Tibial nerve (tissue), 4 donors: ENCODE results near the gene NUTM2D. TPM values are rescaled to one million over a fixed set of nuclear protein-coding genes. Genes with fewer than 3 reads are reported as not detected.
"Not testable (repeated sequence)": the region's sequence is repeated elsewhere in the genome, so short reads cannot be mapped to it uniquely, and the experiment has no call there.

Experiments
- DNase-seq, 2 donors: peaks; one replicate each; pipeline ENCODE4 v3.0.0-alpha.2; 2019; ENCODE audit warnings: low spot score in 2 of 2
- H3K27ac ChIP-seq, 4 donors: fragments of 200-600 bp; sonication (generic) in 3 of 4; one replicate each; pipeline ENCODE4 v1.5.1; 2017 to 2019; ENCODE audit warnings: mild to moderate bottlenecking in 1 of 4
- H3K27me3 ChIP-seq, 2 donors: fragments of 200-600 bp; sonication (generic) in 1 of 2; one replicate each; pipeline versions ENCODE4 v1.5.1 to v1.6.0; 2017 to 2019
- H3K36me3 ChIP-seq, 3 donors: fragments of 200-600 bp; sonication (generic); one replicate each; pipeline ENCODE4 v1.5.1; 2018 to 2019
- H3K4me1 ChIP-seq, 4 donors: fragments of 200-600 bp; sonication (generic) in 3 of 4; one replicate each; pipeline ENCODE4 v1.5.1; 2017 to 2019
- H3K4me3 ChIP-seq, 4 donors: fragments of 200-600 bp; sonication (generic) in 3 of 4; one replicate each; pipeline ENCODE4 v1.5.1; 2017 to 2019; ENCODE audit warnings: mild to moderate bottlenecking in 1 of 4, moderate library complexity in 1 of 4
- H3K9me3 ChIP-seq, 4 donors: fragments of 200-600 bp; sonication (generic) in 3 of 4; one replicate each; pipeline ENCODE4 v1.5.1; 2017 to 2019
- EP300 ChIP-seq, 2 donors: sonication (generic); formaldehyde crosslinking; IDR thresholded peaks; one replicate each; pipeline ENCODE4 v1.6.1; 2017; ENCODE audit warnings: antibody characterized with exemption in 2 of 2, mild to moderate bottlenecking in 1 of 2
- POLR2A ChIP-seq, 2 donors: fragments of 450-650 bp; IDR thresholded peaks; one replicate each; pipeline ENCODE4 v1.6.1; 2017; ENCODE audit warnings: antibody characterized with exemption in 2 of 2, mild to moderate bottlenecking in 2 of 2, moderate library complexity in 2 of 2
- WGBS, 2 donors: methylation state at CpG; one replicate each; pipeline ENCODE4 v1.1.5; 2018; 5-methylcytosine and 5-hydroxymethylcytosine counted together
- total RNA-seq, 4 donors: library from RNA; depleted of rRNA; stranded (reverse); fragments of >200 nt; gene quantifications; one replicate each; pipeline ENCODE4 v1.1.0, GENCODE V29; 2016
- TF ChIP-seq, protein P1 (sequence below), 5 experiments: fragments of 200-600 bp in 3 of 5; fragments of 450-650 bp in 2 of 5; sonication (generic) in 3 of 5; IDR thresholded peaks; one replicate each; pipeline ENCODE4 v1.5.1; 2016 to 2019; ENCODE audit warnings: antibody characterized with exemption in 5 of 5, mild to moderate bottlenecking in 3 of 5, moderate library complexity in 2 of 5

NUTM2D gene
- total RNA-seq, 4 donors from 2014 or later: 4.4 to 8.0 (median 6.5) TPM

DNA sequence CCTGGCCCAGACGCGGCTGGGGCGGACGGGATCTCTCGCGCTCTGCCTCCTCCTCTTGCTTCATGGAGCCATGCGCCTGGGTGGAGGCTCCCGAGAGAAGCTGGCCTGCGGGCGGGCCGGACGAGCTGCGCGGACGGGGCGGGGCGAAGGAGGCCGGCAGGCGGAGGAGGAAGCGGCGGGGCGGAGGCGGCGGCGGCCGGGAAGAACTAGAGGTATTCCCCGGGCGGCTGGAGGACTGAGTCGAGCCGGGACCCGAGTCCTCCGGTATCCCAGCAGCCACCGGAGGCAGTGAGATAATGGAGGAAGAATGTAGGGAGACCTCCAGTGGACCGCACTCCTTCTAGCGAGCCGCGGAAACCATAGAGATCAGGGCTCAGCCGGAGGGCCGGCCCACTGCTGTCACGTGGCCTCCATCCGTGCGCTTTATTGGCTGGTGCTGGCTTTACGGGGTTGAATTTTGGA lies 15.3 kb upstream of the NUTM2D start:
- TF ChIP-seq POLR2A (IDR thresholded peaks at IDR 0.05): peak; percentile 26 to 29
- H3K27me3 ChIP-seq, H3K9me3 ChIP-seq, H3K36me3 ChIP-seq: not testable (repeated sequence)
- peak overlapping the region; percentile 46 to 63 (median 52) for H3K4me3 ChIP-seq
- WGBS, 2 donors: 0 to 4% methylated on average over 5 to 31 of the region's 43 CpGs
- H3K27ac ChIP-seq: peak overlapping the region; percentile 81 to 91 (median 84)
- DNase-seq: peak; percentile 75 to 79
- peaks cover 0 to 21% (median 0%) of the 10 kb centered on the region in 4 donors for H3K4me1 ChIP-seq

DNA sequence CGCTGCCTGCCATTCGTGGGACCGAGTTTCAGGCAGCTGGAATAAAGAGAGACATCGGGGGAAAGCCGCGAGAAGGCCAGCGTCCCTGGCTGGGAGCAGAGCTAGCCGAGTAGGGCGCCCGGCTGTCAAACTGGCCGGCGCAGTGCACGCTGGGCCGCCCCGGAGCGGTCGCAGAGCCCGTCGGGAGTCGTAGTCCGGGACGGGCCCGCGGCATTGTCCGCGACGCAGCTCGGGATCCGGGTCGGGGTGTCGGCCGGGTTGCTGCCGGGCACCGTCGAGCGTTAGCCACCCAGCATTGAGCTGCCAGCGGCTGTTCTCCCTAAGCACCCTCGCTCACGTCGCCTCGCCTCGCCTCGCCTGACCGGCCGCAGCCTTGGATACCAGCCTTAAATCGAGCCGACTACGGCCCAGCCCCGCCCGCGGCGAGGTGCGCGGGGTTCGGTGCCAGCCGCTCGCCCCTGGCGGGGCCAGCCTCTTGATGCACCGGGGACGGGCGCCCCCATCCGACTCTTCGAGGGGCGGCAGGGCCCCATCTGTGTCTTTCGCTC lies 14.8 kb upstream of the NUTM2D start:
- DNase-seq: peak; percentile 70 to 78
- not testable (repeated sequence) for H3K27me3 ChIP-seq, H3K36me3 ChIP-seq, H3K9me3 ChIP-seq
- Histone ChIP-seq H3K27ac (peak overlapping the region; percentile 81 to 91 (median 84)), H3K4me3 (peak overlapping the region; percentile 46 to 63 (median 52)), H3K4me1 (peaks cover 0 to 21% (median 0%) of the 10 kb centered on the region in 4 donors)
- WGBS, 2 donors: 0% methylated on average over 36 of the region's 65 CpGs; no CpG with 5 or more reads in 1 of the 2 donors
- TF ChIP-seq EP300 (IDR thresholded peaks at IDR 0.05) (peak in 1 of 2 donors; percentile 58), POLR2A (IDR thresholded peaks at IDR 0.05) (peak in 1 of 2 donors; percentile 28)
- TF ChIP-seq, protein P1, sequence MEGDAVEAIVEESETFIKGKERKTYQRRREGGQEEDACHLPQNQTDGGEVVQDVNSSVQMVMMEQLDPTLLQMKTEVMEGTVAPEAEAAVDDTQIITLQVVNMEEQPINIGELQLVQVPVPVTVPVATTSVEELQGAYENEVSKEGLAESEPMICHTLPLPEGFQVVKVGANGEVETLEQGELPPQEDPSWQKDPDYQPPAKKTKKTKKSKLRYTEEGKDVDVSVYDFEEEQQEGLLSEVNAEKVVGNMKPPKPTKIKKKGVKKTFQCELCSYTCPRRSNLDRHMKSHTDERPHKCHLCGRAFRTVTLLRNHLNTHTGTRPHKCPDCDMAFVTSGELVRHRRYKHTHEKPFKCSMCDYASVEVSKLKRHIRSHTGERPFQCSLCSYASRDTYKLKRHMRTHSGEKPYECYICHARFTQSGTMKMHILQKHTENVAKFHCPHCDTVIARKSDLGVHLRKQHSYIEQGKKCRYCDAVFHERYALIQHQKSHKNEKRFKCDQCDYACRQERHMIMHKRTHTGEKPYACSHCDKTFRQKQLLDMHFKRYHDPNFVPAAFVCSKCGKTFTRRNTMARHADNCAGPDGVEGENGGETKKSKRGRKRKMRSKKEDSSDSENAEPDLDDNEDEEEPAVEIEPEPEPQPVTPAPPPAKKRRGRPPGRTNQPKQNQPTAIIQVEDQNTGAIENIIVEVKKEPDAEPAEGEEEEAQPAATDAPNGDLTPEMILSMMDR (IDR thresholded peaks at IDR 0.05): peak; percentile 40 to 73 (median 44)

DNA sequence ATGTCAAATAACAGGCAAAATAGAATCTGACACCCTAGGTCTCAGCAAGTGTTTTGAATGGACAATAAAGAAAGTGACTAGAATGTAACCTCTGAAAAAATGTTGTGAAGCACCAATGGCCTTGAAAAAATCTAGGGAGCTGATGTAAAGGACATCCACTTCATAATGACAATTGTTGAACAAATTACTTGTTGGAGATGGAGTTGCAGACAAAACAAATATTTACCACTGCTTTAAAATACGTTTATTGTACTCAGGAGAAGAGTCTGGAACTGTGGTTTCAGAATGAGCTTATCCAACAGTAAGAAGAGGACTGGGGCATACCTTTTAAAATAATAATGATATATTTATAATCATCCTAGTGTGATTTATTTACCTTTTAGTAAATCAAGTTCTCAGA lies 11.8 kb upstream of the NUTM2D start:
- peaks cover 0 to 12% (median 0%) of the 10 kb centered on the region in 4 donors for H3K4me1 ChIP-seq
- not testable (repeated sequence) for H3K36me3 ChIP-seq, DNase-seq, H3K4me3 ChIP-seq, H3K27ac ChIP-seq, H3K27me3 ChIP-seq, H3K9me3 ChIP-seq
- 50 to 56% methylated on average over 1 of the region's 1 CpG for WGBS, 2 donors

DNA sequence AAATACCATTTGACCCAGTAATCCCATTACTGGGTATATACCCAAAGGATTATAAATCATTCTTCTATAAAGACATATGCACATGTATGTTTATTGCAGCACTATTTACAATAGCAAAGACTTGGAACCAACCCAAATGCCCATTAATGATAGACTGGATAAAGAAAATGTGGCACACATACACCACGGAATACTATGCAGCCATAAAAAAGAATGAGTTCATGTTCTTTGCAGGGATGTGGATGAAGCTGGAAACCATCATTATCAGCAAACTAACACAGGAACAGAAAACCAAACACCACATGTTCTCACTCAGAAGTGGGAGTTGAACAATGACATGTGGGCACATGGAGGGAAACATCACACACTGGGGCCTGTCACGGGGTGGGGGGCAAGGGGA lies 7.4 kb upstream of the NUTM2D start:
- not testable (repeated sequence) for H3K4me1 ChIP-seq, H3K9me3 ChIP-seq, H3K27me3 ChIP-seq, H3K27ac ChIP-seq, DNase-seq, H3K36me3 ChIP-seq, H3K4me3 ChIP-seq
- WGBS, 2 donors: 88 to 100% methylated on average over 1 to 2 of the region's 2 CpGs

DNA sequence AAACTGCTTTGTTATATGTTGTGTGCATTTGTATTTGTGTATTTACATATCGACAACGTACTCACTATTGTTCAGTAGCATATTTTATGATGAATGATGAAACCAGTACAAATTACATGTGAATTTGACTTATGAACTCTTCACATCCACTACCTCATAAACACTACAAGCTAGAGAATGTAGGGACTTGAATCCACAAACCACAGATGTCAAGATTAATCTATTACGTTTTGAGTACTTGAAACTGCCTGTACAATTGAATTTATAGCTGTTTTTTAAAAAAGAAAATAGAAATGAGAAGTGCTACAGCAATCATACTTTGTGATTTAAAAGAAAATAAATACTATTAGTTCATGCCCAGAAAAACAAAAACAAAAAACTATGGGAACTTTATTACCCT lies 4.7 kb upstream of the NUTM2D start:
- 64 to 73% methylated on average over 3 of the region's 3 CpGs for WGBS, 2 donors
- not testable (repeated sequence) for H3K4me3 ChIP-seq, H3K27ac ChIP-seq, DNase-seq, H3K36me3 ChIP-seq, H3K27me3 ChIP-seq, H3K9me3 ChIP-seq, H3K4me1 ChIP-seq

DNA sequence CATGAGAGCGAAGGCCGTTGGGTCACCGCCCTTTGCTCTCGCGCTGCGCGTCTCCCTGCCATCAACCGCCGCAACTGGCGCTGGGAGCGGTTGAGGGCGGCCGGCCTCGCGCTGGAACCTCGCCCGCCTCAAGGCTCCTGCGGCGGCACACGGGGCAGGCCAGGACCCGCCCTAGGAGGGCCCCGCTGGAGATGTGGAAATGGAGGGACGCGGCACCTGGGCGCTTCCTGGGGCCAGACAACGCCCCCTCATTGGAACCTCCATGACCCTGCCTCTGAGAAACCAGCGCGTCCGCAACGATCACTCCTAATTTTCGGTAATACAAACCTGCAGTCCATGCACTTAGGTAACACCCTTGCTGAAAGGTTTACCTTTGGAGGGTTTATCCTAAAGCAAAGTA lies 2.4 kb upstream of the NUTM2D start:
- H3K4me3 ChIP-seq, H3K36me3 ChIP-seq, H3K27ac ChIP-seq, DNase-seq, H3K9me3 ChIP-seq, H3K27me3 ChIP-seq, H3K4me1 ChIP-seq: not testable (repeated sequence)
- WGBS, 2 donors: 91 to 93% methylated on average over 3 to 18 of the region's 31 CpGs

DNA sequence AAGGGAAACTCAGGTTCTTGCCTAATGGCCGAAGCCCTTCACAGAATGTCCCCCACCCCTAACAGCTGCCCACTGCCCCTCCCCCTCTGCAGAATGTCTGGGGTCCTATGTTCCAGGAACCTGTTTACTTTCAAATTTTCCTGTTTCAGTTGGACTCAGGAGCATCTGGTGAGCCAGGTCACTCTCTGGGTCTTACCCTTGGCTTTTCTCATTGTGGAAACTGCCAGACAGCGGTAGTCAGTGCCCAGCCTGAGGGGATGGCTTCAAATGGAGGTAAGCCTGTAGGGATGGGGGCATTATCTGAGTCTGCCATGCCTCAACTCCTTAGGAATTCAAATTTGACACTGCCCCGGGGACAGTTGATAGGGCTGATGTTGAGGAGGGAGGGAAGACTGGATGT lies 615 bp downstream of the NUTM2D start:
- not testable (repeated sequence) for H3K27ac ChIP-seq, H3K27me3 ChIP-seq, H3K4me3 ChIP-seq, H3K36me3 ChIP-seq, H3K4me1 ChIP-seq, DNase-seq, H3K9me3 ChIP-seq
- WGBS, 2 donors: 100% methylated on average over 1 of the region's 3 CpGs

DNA sequence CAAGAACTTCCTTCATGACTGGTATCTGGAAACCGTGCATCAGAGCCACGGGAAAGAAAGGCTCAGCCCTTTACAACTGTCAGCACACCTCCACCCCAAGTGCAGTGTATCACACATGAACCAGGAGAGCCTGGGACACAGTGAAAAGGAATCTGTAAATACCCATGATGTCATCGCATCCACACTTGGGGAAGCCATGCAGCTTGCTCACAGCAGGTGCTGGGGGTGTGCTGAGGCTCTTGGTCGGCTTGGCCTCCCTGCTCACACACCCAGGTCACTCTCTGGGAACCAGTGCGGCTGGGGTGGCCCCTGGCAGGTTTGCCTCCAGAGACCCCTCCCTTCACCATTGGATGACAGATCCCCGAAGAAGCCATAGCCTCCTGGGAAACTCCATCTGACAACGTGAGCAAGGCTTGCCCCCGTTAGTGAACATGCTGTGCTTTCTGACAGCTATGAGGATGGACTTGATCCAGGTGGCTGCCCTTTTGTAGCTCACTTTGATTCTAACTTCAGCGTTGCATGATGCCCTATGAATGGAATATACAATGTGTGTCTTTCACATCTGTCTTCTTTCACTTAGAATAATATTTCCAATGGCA lies 12.1 kb downstream of the NUTM2D start:
- DNase-seq, H3K27ac ChIP-seq, H3K36me3 ChIP-seq, H3K4me3 ChIP-seq, H3K4me1 ChIP-seq, H3K9me3 ChIP-seq, H3K27me3 ChIP-seq: not testable (repeated sequence)
- WGBS, 2 donors: 92 to 100% methylated on average over 1 of the region's 9 CpGs

DNA sequence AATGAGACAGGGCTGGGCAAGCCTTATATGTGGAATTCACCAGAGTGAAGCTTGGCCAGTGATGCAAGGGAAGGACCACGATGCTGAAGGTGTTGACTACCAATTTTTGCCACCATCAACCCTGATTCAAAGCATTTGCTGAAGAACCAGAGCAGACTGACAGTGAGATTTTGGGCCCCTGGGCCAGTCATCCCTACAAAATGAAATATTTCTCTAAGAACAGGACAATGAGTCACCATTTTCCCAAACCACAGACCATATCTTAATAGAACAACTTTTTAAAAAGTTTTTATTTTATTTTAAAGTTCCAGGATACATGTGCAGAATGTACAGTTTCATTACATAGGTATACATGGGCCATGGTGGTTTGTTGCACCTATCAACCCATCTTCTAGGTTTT lies 16.5 kb downstream of the NUTM2D start:
- H3K4me3 ChIP-seq, H3K36me3 ChIP-seq, H3K9me3 ChIP-seq, H3K27me3 ChIP-seq, H3K4me1 ChIP-seq, DNase-seq, H3K27ac ChIP-seq: not testable (repeated sequence)
- 80 to 86% methylated on average over 1 of the region's 1 CpG for WGBS, 2 donors

DNA sequence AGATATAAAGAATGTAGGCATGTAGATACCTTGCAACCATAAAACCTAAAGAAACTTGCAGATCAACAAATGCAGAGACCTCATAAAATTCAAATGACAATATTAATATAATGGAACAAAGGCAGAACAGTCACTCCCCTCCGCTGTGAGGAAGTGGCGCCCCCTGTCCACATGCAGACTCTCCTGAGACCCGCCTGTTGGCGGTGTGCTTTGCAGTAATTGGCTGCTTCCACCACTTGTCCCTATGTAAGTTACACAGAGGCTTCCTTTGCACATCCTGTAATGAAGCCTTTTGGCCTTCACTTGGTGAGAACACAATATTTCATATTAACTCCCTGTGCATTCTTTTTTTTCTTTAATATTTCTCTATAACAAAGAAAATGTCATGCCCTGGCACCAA lies 21.6 kb downstream of the NUTM2D start:
- 70 to 90% methylated on average over 2 to 4 of the region's 4 CpGs for WGBS, 2 donors

DNA sequence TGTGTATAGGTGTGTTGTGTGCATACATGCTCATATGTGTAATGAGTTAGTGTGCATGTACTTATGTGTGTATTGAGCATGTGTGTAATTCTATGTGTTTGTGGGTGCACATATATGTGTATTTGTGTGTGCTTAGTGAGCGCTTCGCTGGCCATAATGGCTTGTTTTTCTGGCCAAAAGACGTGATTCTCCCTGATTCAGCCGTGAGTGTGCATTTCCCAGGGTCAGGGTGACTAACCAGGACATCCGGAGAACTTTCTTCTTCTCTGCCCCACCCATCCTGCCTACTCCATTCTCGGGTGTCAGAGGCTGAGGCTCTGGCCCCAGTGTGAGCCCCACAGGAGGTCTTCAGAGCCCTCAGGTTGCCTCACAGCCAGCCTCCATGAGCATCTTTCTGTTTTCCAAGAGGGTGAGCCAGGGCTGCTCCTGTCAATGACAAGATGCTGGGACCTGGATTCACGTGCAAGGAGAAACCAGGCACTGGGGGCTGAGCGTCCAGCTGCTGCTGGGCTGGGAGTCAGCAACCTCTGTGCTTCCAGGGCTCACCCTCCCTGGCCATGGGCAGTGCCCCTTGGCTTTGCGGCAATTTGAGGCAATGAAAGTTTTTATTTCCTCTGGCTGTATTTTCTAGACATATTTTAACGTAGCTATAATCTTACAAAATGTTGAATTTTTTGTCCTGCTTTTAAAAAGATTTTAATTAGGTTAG lies 25.8 kb downstream of the NUTM2D start:
- H3K9me3 ChIP-seq, DNase-seq, H3K36me3 ChIP-seq, H3K27ac ChIP-seq, H3K27me3 ChIP-seq, H3K4me1 ChIP-seq, H3K4me3 ChIP-seq: not testable (repeated sequence)
- WGBS, 2 donors: 82 to 90% methylated on average over 9 of the region's 10 CpGs

More for the DNA sequence above, 21.6 kb downstream of the NUTM2D start:
- not testable (repeated sequence) for H3K4me3 ChIP-seq, H3K9me3 ChIP-seq, H3K27me3 ChIP-seq, DNase-seq, H3K27ac ChIP-seq, H3K36me3 ChIP-seq, H3K4me1 ChIP-seq

DNA sequence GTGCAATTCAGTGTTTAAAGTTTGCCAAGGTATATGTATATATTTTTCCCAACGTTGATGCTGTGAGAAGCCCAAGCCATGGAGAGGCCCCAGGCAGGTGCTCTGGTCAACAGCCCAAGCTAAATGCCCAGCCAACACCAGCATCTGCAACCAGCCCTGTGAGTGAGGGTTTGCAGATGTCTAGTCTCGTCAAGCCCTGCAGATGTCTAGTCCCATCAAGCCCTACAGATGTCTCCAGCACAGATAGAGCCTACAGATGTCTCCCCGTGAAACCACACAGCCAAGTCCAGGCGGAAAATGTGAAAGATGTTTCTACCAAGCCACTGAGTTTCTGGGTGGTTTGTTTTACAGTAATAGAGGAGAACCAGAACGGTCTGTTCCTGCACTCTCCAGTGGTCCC lies 26.7 kb downstream of the NUTM2D start:
- 79 to 88% methylated on average over 4 of the region's 5 CpGs for WGBS, 2 donors
- not testable (repeated sequence) for H3K27ac ChIP-seq, H3K36me3 ChIP-seq, H3K27me3 ChIP-seq, H3K4me1 ChIP-seq, DNase-seq, H3K4me3 ChIP-seq, H3K9me3 ChIP-seq
